ENCODE measurements around the gene CDC42EP4.
"Not testable (repeated sequence)": the region's sequence is repeated elsewhere in the genome, so short reads cannot be mapped to it uniquely, and the experiment has no call there.

Gene CDC42EP4

DNA sequence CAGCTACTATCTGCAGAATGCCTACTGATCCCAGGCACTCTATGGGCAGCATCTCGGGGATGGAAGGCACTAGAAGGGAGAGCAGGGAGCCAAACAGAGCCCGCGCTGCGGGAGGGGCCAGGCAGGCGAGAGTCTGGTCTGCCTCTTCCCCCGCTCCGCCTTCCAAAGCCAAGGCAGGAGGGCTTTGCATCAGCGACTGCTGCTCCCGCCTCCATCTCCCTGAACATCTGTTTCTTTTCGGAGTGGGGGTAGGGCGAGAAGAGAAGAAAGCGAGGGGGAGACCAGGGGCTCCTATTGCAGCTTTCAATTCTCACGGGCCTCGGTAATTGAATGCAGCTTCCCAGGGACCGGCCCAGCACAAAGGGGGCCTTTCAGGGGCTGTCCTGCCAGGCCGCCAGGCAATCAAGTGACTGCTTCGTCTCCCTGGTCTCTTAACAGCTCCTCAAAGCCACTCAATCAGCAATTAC is 31.4 kb upstream of the CDC42EP4 start:
- no peak for DNase-seq (ENCODE audit: low spot score)

DNA sequence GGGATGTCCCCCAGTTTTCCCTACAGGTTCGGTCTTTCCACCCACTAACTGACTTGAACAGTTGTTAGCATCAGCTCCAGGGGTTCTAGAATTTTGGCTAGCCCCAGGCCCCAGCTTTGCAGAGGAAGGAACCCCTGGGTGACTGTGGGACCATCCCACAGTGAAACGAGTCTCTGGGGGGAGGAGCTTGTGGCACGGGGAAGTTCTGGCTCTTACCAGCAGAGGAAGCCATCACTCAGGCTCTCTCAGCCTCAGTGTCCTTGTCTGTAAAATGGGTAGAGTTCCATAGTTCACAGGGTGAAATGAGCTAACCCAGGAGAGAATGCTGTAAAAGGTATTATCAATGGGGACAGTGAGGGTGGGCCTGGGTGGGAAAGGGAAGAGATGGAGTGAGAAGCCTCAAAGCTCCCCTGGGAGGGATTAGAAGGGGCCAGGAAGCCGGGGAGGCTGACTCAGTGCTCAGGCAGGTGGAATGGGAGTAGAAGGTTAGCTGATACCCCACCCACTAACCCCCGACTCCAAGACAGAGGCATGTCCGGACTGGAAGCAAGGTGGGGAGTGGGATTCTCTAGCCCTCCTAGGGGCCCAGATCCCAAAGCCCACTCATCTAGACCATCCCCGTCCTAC is 30.9 kb upstream of the CDC42EP4 start:
- no peak for DNase-seq (ENCODE audit: low spot score)

DNA sequence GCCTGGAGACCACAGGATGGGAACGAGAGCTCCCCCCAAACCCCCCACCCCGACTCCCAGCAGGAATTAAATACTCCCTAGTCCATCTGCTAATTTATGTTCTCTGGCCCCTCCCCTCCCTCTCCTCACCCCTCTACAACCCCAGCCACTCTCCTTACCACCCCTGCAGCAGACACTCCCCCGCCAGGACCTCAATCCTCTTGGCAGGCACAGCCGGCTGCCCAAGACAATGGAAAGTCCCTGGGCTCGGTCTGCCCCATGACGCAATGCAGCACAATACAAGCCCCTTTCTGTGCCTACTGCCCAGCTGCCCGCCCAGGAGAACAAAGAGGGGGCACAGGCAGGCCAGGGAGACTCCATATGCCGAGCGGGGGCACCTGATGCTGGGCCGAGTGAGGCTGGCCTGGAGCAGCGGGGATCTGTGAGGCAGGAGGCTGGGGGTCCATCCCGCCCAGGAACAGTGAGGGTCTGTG is 30.3 kb upstream of the CDC42EP4 start:
- DNase-seq (ENCODE audit: low spot score): no peak

DNA sequence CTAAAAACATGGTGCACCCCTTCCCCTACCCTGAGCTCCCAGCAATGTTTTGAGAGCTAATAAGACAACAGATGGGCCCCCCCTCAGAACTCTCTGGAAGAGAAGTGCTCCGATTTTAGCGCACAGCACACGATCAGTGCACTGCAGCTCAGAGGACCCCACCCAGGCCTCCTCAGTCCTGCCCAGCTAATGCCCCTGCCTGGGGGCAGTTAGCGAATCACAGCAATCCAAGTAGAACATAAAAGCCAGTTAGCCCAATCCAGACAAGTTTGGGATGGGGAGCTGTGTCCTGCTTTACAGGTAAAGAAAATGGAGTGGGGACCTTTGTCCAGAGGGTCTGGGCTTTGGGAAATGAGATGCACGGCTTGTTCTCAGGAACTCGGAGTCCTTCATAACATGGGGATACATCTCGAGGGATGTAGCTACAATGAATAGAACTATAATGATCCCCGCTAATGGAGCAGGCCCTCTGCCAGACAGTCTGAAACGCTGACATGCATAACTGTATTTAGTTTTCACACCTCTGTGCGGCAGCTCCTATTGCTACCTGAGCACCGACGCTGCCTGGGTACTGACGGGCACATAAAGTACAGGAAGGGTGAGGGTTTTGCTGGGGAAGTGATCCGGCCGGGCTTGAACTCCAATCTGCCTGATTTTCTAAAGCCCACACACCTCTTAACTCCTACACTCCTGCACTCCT is 29.7 kb upstream of the CDC42EP4 start:
- DNase-seq (ENCODE audit: low spot score): no peak

DNA sequence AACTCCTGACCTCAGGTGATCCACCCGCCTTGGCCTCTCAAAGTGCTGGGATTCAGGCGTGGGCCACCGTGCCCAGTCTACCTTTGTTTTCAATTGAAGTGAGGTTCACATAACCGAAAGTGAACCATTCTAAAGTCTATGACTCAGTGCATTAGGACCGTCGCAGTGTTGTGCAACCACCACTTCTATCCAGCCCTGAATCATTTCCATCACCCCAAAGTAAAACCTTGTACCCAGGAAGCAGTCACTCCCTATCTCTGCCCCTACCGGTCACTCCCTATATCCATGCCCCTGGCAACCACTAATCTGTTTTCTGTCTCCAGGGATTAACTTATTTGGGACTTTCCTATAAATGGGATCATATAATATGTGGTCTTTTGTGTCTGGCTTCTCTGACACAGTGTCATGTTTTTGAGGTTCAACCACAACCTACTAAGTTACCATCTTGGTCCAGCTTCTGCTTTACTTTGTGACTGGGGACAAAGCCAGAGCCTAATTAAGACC is 28.3 kb upstream of the CDC42EP4 start:
- no peak for DNase-seq (ENCODE audit: low spot score)

DNA sequence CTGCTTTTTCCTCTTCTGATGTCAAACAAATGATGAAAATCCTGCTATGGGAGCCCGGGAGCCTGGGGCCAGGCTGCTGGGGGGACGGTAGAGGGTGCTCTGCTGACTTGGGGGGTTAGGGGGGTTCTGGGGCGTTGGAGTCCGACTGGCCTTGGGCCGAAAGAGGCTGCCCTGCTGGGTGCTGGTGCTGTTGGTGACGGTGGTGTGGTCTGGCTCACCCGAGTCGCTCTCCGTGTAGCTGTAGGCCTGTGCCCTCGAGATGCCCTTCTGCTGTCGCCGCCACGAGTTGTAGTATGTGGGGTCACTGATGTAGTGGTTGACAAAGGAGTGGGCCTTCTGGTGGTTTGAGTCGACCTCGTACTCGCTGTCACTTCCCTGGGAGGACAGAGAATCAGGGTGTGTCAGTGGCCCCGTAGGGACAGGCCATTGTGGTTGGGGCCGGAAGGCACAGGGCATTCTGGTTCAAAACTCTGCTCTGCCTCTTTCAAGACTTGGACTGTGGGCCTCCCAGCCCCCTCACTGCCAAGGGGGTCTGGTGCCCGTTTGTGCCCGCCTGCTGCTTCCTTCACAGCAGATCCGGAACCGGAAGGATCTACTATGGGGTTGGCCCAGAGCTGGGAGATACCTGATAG is 26.9 kb upstream of the CDC42EP4 start:
- DNase-seq (ENCODE audit: low spot score): no peak

DNA sequence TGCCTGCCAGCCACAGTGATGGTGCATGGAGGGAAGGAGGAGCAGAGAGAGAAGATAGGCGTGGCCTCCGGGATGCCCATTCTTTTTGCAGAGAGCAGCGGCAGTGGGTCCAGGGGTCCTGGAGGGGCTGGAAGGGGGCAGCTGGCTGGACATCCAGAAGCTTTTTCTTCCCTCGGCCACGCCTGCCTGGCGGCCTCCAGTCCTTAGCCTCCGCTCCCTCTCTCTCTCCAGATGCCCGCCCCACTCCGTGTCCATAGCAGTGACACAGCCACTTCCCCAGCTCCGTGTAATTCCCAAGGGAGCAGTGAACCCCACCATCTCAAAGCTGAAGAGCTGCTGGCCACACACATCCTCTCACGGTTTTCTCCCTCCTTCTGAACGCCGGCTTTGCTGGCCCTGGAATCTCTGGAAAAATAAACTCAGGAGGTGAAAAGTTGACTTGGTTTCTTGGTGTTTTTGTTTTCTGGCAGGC is 26.3 kb upstream of the CDC42EP4 start:
- no peak for DNase-seq (ENCODE audit: low spot score)

DNA sequence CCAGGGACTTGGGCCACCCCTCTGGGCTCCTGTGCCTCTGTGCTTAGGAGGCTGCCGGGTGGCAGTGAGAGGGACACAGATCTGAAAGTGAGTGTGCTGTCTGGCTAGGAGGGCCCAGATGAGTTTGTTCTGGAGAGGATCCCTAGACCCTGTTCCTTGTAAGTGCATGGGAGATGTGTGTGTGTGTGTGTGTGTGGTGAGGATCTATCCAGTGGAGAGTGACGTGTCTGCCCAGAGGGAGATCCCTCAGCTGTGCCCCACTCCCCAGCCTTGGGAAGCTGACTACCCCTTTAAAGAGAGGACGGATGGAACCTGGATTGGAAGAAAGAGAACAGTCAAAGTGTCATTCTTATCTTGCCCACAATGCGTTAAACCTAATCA is 25.5 kb upstream of the CDC42EP4 start:
- no peak for DNase-seq (ENCODE audit: low spot score)

DNA sequence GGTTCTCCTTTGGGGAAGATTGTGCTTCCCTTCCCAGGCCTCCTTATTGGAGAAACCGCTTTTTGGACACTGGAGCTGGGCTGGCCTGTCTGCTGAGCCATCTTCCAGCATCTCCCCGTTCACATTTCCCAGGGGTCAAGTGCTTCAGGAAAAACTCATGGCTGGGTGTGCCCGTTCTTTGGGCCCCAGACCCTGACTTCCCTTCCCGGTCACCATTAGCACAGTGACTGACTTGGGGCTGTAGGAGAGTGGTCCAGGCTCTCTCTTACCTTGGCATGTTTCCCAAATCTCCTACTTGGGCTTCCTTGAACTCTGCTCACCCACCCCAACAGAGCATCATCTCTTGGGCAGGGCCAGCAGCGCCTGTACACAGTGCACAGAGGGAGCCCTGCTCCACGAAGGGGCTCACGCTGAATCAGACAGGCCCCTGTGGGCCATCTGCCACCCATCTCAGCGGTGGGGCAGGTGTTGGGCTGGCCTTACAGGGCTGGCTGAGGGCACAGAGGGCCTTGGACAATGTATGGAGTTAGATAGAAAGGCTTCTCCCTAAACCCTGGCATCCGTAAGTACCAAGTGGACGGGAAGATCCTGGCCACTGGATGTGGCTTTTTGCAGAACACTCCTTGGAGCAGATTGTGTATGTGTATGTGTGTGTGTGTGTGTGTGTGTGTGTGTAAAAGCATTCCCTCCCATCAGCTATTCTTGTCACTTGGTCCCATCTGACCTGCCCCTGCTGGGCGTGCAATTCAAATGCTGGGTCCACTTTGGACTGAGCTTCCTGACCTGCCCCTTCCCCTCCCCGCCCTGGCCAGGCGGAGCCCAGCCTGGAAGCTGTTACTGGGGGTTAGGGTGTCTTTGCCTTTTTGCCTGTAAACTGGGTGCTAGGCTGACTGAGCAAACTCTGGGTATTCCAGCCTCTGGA is 24.9 kb upstream of the CDC42EP4 start:
- no peak for DNase-seq (ENCODE audit: low spot score)

DNA sequence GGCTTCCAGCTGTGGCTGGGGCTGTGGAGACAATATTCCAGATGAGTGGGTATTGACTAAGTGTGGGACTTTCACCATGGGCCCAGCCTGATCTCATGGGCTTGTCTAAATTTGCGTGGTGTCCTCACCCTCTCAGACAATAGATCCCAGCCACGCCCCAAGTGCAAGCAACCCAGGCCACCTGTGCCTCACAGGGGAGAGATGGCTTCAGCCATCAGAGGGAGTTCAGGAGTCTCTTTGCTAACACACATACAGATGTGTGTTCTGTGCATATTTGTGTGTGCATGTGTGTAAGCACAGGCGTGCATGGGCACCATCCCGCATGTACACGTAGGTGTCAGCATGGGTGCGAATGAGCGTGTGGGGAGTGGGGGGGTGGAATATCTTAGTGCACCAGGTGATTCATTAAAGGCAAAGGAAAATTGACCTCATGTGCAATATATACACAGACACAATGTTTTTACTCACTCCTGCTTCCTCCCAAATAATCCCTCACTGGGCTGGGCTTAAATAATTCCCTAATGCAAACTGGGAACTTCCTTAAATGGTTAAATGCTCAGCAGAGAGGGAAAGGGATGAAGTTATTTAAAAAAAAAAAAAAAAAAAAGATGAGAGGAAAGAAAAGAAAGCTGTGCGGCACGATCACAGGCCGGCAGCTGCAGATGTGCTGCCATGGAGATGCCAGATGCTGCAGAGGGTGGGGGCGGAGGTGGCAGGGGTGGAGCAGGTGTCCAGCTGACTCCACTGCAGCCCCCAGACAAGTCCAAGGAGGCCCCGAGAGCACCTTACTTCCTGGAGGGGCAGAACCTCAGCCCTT is 24.0 kb upstream of the CDC42EP4 start:
- DNase-seq (ENCODE audit: low spot score): no peak

DNA sequence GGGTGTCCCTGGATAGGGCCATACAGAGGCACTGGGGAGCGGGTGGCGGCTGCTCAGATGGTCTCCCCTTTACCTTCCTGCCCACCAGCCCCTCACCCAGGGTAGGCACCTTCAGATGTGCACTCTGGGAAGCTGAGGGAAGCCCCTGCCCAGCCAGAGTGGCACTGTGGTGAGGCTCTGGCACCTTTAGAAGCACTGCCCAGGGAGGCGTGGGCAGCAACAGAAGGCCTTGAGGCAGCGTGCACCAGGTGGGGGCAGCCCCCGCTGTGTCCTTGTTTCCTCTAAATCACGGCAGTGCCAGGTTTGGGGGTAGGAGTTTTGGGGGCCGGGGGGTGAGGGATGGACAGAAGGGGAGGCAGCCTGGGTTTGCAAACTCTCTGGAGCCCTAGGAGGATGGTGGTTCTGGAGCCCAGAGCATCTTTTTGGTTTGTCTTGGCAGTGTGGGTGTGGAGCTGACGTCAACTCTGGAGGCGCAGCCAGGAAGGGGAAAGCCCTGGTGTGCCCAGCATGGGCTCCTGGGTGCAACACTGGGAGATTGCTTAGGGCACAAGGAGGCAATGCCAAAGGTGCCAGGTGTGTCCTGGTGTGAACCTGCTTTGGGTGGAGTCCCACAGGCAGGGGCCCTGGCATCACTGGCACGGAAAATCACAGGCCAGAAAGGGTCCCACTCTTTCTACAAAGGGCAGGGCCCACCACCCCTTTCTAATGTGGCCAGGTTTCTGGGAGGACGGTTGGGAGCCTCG is 23.1 kb upstream of the CDC42EP4 start:
- no peak for DNase-seq (ENCODE audit: low spot score)

DNA sequence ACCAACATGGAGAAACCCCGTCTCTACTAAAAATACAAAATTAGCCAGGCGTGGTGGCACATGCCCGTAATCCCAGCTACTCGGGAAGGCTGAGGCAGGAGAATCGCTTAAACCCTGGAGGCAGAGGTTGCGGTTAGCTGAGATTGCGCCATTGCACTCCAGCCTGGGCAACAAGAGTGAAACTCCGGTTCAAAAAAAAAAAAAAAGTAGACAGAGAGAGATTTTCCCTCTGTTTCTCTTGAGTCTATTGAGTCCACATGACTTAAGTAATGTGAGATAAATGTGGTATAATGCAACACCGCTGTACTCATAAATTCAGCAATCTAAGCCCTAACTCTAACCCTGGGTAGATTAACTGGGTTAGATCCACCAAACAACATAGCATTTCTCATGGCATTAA is 21.6 kb upstream of the CDC42EP4 start:
- DNase-seq (ENCODE audit: low spot score): not testable (repeated sequence)

DNA sequence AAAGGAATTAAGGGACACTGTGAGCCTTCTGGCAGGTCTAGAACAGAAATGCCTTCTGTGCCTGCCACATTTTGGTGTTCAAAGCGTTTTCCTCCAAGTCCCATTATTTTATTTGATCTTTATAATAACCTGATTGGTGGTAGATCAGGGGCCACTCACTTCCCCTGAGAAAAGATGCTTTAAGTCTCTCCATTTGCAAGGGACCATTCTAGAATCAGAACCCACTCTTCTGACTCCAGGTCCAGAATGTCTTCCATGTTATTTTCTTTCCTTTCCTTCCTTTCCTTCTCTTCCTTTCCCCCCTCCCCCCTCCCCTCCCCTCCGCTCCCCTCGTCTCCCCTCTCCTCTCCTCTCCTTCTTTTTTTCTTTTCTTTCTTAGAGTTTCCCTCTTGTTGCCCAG is 19.3 kb upstream of the CDC42EP4 start:
- no peak for DNase-seq (ENCODE audit: low spot score)

DNA sequence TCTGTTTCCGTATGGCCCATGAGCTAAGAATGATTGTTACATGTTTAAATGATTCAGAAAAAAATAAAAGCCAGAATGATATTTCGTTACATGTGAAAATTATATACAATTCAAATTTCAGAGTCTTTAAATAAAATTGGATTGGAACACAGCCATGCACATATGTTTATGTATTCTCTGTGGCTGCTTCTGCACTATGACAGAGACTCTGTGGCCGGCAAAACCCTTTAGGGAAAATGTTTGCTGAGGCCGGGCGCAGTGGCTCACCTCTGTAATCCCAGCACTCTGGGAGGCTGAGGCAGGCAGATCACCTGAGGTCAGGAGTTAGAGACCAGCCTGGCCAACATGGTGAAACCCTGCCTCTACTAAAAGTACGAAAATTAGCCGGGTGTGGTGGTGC is 15.9 kb upstream of the CDC42EP4 start:
- DNase-seq (ENCODE audit: low spot score): no peak

DNA sequence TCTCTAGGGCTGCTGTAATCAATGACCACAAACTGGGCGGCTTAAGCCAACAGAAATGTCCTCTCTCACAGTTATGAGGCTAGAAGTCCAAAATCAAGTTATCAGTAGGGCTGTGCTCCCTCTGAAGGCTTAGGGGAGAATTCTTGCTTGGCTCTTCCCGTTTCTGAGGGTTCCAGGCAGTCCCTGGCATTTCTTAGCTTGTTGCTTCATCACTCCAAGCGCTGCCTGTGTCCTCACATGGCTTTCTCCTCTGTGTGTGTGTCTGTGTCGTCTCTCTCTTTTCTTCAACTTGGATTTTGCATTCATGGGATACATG is 13.7 kb upstream of the CDC42EP4 start:
- no peak for DNase-seq (ENCODE audit: low spot score)

DNA sequence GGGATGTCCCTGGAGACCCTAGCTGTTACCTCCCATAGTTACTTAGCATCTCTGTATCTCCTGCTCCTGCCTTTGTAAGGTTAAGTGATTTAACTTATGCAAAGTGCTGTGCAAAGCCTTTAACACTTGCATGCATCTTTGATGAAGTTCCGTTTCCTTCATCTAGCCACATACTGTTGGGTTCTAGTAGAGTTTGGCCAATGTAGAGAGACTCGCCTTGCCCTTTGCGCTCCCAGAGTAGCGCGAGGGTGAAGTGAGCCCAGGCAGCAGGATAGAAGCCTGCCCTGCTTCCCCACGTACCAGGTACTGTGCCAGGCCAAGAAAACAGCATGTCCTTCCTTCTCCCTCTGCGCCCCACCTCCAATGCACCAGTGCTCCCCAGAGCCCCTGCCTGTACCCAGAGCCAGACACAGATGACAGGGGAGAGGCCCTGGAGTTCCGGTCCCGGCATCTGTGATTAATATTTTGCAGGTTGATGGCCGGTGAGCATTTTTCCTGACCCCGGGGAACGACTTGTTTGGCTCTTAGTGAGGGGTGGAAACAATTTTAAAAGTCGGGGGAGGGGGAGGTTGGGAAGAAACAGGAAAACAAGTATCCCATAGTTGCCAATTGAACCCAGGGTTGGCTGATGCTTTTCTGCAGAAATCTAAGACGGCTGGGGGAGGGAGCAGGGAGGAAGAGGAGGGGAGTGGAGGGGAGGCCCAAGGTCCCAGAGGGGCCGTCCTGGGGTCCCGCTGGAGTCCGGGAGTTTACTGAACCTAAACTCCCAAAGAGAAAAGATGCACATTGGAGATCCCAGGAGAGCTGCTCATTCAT is 13.1 kb upstream of the CDC42EP4 start:
- no peak for DNase-seq (ENCODE audit: low spot score)

DNA sequence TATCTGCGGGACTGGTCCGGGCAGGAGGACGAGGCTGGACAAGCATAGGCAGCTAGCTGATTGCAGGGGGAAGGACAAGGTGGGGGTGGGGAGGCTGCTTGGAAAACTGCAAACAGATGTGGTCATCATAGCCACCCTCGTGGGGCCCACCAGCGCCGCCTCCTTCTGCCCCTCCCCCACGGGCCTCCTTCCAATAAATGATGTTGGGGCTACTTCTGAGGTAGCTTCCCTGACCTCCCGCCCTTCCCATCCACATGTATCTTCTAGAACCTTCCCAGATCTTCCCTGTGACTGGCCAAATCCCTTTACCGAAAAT is 12.3 kb upstream of the CDC42EP4 start:
- DNase-seq (ENCODE audit: low spot score): no peak

DNA sequence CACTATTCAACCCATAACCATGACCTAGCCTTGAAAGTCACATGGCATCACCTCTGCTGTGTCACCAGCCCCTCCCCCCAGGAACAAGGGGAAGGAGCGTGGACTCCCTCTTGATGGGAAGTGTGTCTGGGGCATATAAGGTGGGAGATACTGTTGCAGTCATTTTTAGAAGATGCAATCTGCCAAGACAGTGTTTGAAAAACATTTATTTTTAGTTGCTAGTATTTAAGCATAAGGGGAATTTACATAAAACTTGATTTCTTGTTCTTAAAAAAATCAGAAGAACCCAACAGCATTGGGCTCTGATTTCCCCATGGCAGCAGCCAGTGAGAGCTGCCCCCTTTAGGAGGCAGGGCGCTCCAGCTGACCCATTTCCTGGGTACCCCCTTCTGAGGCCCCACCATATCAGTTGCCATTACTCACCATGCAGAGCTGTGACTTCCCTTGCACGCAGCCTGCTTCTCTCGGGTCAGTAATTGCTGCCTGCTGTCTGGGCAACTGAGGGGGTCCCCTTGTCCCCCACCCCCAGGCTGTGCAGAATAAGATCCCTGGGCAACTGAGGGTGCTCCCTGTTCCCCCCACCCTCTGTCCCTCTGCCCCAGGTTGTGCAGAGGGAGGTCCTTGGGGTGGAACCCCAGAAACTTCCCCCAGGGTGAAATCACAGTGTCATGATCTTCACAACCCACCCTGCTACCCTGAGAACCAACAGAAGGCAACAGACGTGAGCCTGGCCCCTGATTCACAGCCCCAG is 11.8 kb upstream of the CDC42EP4 start:
- no peak for DNase-seq (ENCODE audit: low spot score)

DNA sequence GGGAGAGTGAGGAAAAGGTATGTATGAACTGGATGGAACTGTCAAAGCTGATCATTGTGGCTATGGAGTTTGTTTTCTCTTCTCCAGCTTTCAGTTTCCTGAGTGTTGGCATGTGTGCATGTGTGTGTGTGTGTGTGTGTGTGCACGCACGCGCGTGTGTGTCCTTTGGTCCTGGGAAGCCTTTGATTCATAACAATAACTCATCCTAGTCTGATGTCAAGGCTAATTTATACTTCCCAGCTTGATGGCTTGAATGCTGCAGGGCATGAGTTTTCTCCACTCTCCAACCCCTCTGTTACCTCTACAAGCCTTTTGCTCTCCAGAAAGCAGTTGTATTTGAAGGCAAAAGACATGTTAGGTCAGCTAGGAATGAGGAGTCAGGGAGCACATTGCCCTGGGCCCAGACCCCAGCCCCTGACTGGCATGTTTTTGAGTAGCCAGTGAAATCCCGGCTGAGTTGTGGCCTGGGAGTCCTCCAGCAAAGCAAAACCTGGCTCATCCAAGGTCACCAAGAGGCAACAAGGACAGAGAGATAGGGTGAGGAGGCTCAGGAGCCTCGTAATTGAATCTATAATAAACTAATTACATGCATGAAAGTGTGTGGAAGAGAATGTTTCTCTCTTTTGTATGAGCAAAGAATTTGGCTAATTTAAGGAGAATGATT is 8.9 kb upstream of the CDC42EP4 start:
- no peak for DNase-seq (ENCODE audit: low spot score)
